ENCODE measurements around the gene LHX8.

- TF ChIP-seq POLR2AphosphoS5 (IDR thresholded peaks at IDR 0.05; ENCODE audit: insufficient read depth, low read depth, low read length) (no peak), CTCF (IDR thresholded peaks at IDR 0.05; ENCODE audit: extremely low read depth in 1 of 2, insufficient read depth in 1 of 2, low read depth in 1 of 2, low read length in 2 of 2) (no peak)
These were observed 40.0 kb downstream of the LHX8 start for GRCh38 chr1:75174031-75174760.
